GM12878 (cell line): Measurements from ENCODE around the gene GRIN3A. TPM values are rescaled to one million over a fixed set of nuclear protein-coding genes. Genes with fewer than 3 reads are reported as not detected.

Source experiments
- ATAC-seq: fragments of 200-7000 bp; cut with Tn5 transposase; 3 replicates; pipeline ENCODE4 v1.9.1; 2020; ENCODE audit warnings: mild to moderate bottlenecking, moderate library complexity
- BruUV-seq: library from RNA; stranded (reverse); fragments of 400-500 nt; replicated peaks from 2 replicates; lab custom pipeline; 2021; lab: Mats Ljungman, UMichigan
- CTCF ChIA-PET: fragments of 300-600 bp; sonication (Branson Sonifier 250); formaldehyde crosslinking; extraction: SDS; loops from one replicate; lab custom pipeline; 2021; ENCODE audit warnings: inconsistent platforms; lab: Yijun Ruan, JAX
- POLR2A ChIA-PET: fragments of 350-600 bp; formaldehyde crosslinking; extraction: SDS; loops from one replicate; lab custom pipeline; 2021; ENCODE audit warnings: inconsistent platforms; lab: Charles Lee
- RAD21 ChIA-PET: fragments of 300-600 bp; sonication (Branson Sonifier 250); formaldehyde crosslinking; loops from one replicate; lab custom pipeline; 2023; ENCODE audit warnings: antibody characterized with exemption; ENCODE audit not compliant: unreplicated experiment; lab: Charles Lee
- SMC1A ChIA-PET: fragments of 300-600 bp; sonication (Branson Sonifier 250); formaldehyde crosslinking; loops from one replicate; lab custom pipeline; 2023; ENCODE audit not compliant: unreplicated experiment, uncharacterized antibody; lab: Charles Lee
- DNase-seq: peaks from one replicate; pipeline ENCODE4 v3.0.0-alpha.2; 2011; ENCODE audit warnings: low read depth, low spot score
- FAIRE-seq: peaks from 3 replicates; lab custom pipeline; 2011; peaks lifted over from hg19 to GRCh38; lab: Jason Lieb, UNC
- H2AFZ ChIP-seq: 2 replicates; pipeline ENCODE4 v1.6.0; 2011; ENCODE audit warnings: low read depth, low read length, control low read depth; ENCODE audit not compliant: control insufficient read depth
- H3K27ac ChIP-seq: 2 replicates; pipeline ENCODE4 v1.5.1; 2011; ENCODE audit warnings: control low read depth; ENCODE audit not compliant: control insufficient read depth, insufficient read depth
- H3K27me3 ChIP-seq, 2 experiments: replicated peaks in 1 of 2; 2 replicates each; pipeline versions ENCODE4 v1.6.0 to v1.6.1; 2011; ENCODE audit warnings: low read length in 1 of 2; ENCODE audit not compliant: control insufficient read depth in 2 of 2, insufficient read depth in 2 of 2
- H3K36me3 ChIP-seq, 2 experiments: 2 replicates each; pipeline ENCODE4 v1.5.1; 2011; ENCODE audit warnings: low read length in 1 of 2; ENCODE audit not compliant: control insufficient read depth in 2 of 2, insufficient read depth in 2 of 2
- H3K4me1 ChIP-seq: 2 replicates; pipeline ENCODE4 v1.6.1; 2011; ENCODE audit warnings: mild to moderate bottlenecking, low read length, moderate library complexity, mixed read lengths; ENCODE audit not compliant: control insufficient read depth, insufficient read depth
- H3K4me2 ChIP-seq: 2 replicates; pipeline ENCODE4 v1.6.0; 2011; ENCODE audit warnings: control low read depth; ENCODE audit not compliant: control insufficient read depth, insufficient read depth
- H3K4me3 ChIP-seq: fragments of 200-600 bp; sonication (generic); 2 replicates; pipeline ENCODE4 v1.5.1; 2016
- H3K79me2 ChIP-seq: 2 replicates; pipeline ENCODE4 v1.6.0; 2011; ENCODE audit warnings: low read length; ENCODE audit not compliant: control insufficient read depth, insufficient read depth
- H3K9ac ChIP-seq: 2 replicates; pipeline ENCODE4 v1.8.0; 2011; ENCODE audit warnings: low read length, control low read depth, mixed read lengths; ENCODE audit not compliant: control insufficient read depth, insufficient read depth
- H3K9me3 ChIP-seq: replicated peaks from 3 replicates; pipeline ENCODE4 v1.5.1; 2011; ENCODE audit warnings: mild to moderate bottlenecking, low read length; ENCODE audit not compliant: control insufficient read depth, insufficient read depth
- H4K20me1 ChIP-seq: 2 replicates; pipeline ENCODE4 v1.6.0; 2011; ENCODE audit not compliant: control insufficient read depth, insufficient read depth
- BHLHE40 ChIP-seq, 2 experiments: fragments of 450-650 bp in 1 of 2; IDR thresholded peaks; 2 replicates each; pipeline ENCODE4 v1.6.1; 2011 to 2017; ENCODE audit warnings: low read depth in 2 of 2, borderline replicate concordance in 1 of 2, improper control_type of control experiment in 1 of 2, low read length in 1 of 2, mild to moderate bottlenecking in 1 of 2
- CHD4 ChIP-seq: fragments of 200-600 bp; sonication (generic); IDR thresholded peaks from 2 replicates; pipeline ENCODE4 v1.6.1; 2016; ENCODE audit warnings: mild to moderate bottlenecking
- CREB1 ChIP-seq: IDR thresholded peaks from 2 replicates; pipeline ENCODE4 v1.6.1; 2012; ENCODE audit warnings: low read depth, mild to moderate bottlenecking, inconsistent platforms
- IKZF2 ChIP-seq, 2 experiments: fragments of 450-650 bp; IDR thresholded peaks; 2 replicates each; pipeline ENCODE4 v1.6.1; 2017; ENCODE audit warnings: mild to moderate bottlenecking in 2 of 2, moderate library complexity in 2 of 2
- RAD21 ChIP-seq: IDR thresholded peaks from 2 replicates; pipeline ENCODE4 v1.6.1; 2011; ENCODE audit warnings: mild to moderate bottlenecking, low read depth, low read length, moderate library complexity; ENCODE audit not compliant: insufficient read depth
- SMC3 ChIP-seq: IDR thresholded peaks from 2 replicates; pipeline ENCODE4 v1.6.1; 2011; ENCODE audit warnings: low read length, improper control_type of control experiment, borderline replicate concordance
- SREBF2 ChIP-seq: IDR thresholded peaks from 2 replicates; pipeline ENCODE4 v1.6.1; 2012; ENCODE audit warnings: mild to moderate bottlenecking, low read length
- SRF ChIP-seq, 2 experiments: IDR thresholded peaks; 2 replicates each; pipeline ENCODE4 v1.6.1; 2011; ENCODE audit warnings: low read depth in 2 of 2, low read length in 2 of 2, mild to moderate bottlenecking in 1 of 2, moderate library complexity in 1 of 2
- YY1 ChIP-seq: IDR thresholded peaks from 2 replicates; pipeline ENCODE4 v1.6.1; 2011; ENCODE audit warnings: low read depth, mild to moderate bottlenecking, low read length
- ZNF207 ChIP-seq: fragments of 450-650 bp; IDR thresholded peaks from 2 replicates; pipeline ENCODE4 v1.6.1; 2014; ENCODE audit warnings: antibody characterized with exemption, mild to moderate bottlenecking, borderline replicate concordance
- WGBS: methylation state at CpG from one replicate; pipeline ENCODE4 v1.1.6; 2016; ENCODE audit warnings: low lambda C conversion rate; ENCODE audit not compliant: insufficient replicate concordance, insufficient coverage; ENCODE audit errors: missing lambda C conversion rate; 5-methylcytosine and 5-hydroxymethylcytosine counted together
- in situ Hi-C: fragments of 300-500 bp; cut with MboI; formaldehyde crosslinking; loops from 9 replicates; pipeline ENCODE4 v1.14.3; 2018; ENCODE audit warnings: mixed read lengths
- intact Hi-C: fragments of 100-400 bp; cut with micrococcal nuclease; formaldehyde crosslinking; loops from one replicate; pipeline ENCODE4 v1.14.2; 2022; ENCODE audit not compliant: unreplicated experiment
- polyA plus RNA-seq, 11 experiments: library from polyadenylated mRNA; depleted of rRNA in 4 of 11; unstranded in 6 of 11; stranded (reverse) in 5 of 11; fragments of >200 nt; fragmentation: Nextera tagmentation in 4 of 11; fragmentation: Illumina TruSeq in 1 of 11; extraction: Ambion mirVana in 4 of 11; extraction: Trizol in 1 of 11; gene quantifications; 1 replicate in 1 of 11; 2 replicates in 10 of 11; pipeline versions ENCODE4 v1.2.1 to v1.2.3, GENCODE V29; 2011 to 2016; ENCODE audit warnings: inconsistent platforms in 2 of 11, missing spikeins in 2 of 11, low read depth in 1 of 11
- total RNA-seq, 4 experiments: library from RNA; depleted of rRNA in 3 of 4; stranded (reverse); fragments of >200 nt in 3 of 4; fragmentation: Illumina TruSeq in 1 of 4; extraction: Trizol in 1 of 4; gene quantifications; 2 replicates each; pipeline versions ENCODE4 v1.2.1 to v1.2.3, GENCODE V29; 2013 to 2021
- TF ChIP-seq, protein P1 (sequence below): IDR thresholded peaks from 2 replicates; pipeline ENCODE4 v1.6.1; 2011; ENCODE audit warnings: borderline replicate concordance, low read depth, mild to moderate bottlenecking, moderate library complexity, low read length; ENCODE audit not compliant: insufficient read depth, poor library complexity, severe bottlenecking
- TF ChIP-seq, protein P2 (sequence below): fragments of 450-650 bp; IDR thresholded peaks from 2 replicates; pipeline ENCODE4 v1.6.1; 2017; ENCODE audit warnings: mild to moderate bottlenecking, moderate library complexity
- TF ChIP-seq, protein P3 (sequence below): fragments of 450-650 bp; IDR thresholded peaks from 2 replicates; pipeline ENCODE4 v1.6.1; 2017; ENCODE audit warnings: low read depth, mild to moderate bottlenecking, moderate library complexity
- TF ChIP-seq, protein P4 (sequence below): fragments of 450-650 bp; IDR thresholded peaks from 2 replicates; pipeline ENCODE4 v1.6.1; 2017; ENCODE audit warnings: borderline replicate concordance

GRIN3A gene
- total and polyA plus RNA-seq, 10 of the 15 experiments (the other 5 are each of a cell fraction or from before 2014, with no cell fraction given) = 0.03 to 0.05 (median 0.04) TPM; not detected in 7

DNA sequence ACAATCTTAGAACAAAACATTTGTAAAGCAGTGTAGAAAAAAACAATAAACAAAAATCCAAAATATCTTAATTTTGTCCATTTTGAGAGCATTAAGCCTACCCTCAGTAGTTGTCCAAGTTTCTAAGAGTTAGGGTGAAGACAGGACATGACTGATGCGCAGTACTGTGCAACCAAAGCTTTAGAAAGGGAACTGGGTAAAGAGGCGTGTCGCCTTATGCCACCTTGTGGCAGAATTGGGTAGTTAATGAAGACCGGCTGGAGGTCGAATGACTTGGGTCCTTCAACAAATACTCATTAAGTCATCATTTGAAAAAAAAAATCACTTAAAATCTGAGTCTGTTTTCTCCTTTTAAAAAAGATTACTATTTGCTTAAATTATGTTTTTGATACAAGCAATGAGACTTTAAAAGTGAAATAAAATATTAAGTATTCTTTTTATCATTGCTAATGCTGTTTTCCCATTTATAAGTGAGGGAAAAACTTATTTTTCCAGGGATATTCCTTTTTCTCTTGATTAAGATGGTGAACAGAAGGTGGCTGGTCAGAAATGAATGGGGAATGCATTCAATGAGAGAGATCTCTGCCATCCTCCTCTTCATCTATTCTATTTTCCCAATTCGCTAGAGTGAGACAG, 208.3 kb downstream of the GRIN3A start:
- Histone ChIP-seq H3K27me3 (no peaks in the 10 kb centered on the region), H3K4me2 (no peak overlapping the region), H3K9ac (no peak overlapping the region), H3K9me3 (no peaks in the 10 kb centered on the region), H3K36me3 (no peaks in the 10 kb centered on the region), H2AFZ (no peak overlapping the region), H3K4me3 (no peak overlapping the region), H3K79me2 (peaks cover 9% of the 10 kb centered on the region), H3K27ac (no peak overlapping the region), H4K20me1 (no peaks in the 10 kb centered on the region), H3K4me1 (no peaks in the 10 kb centered on the region)
- SMC1A ChIA-PET = interaction anchor here (1.0 to 7.9 kb wide), 6 partner anchors 12 to 130 kb away, joined by 3 to 41 read pairs (median 4); no protein-coding TSS in a partner anchor
- RAD21 ChIA-PET = interaction anchor here (1.1 to 1.6 kb wide), 3 partner anchors 71 to 84 kb away, joined by 3 to 13 read pairs (median 10); no protein-coding TSS in a partner anchor
- FAIRE-seq = peak; percentile 92
- CTCF ChIA-PET = interaction anchor here (0.8 to 16.7 kb wide), 12 partner anchors 10 to 821 kb away, joined by 3 to 228 read pairs (median 4); no protein-coding TSS in a partner anchor
- no TSS peak for BruUV-seq
- DNase-seq = peak; percentile 24
- WGBS = 17% methylated on average over 6 of the region's 6 CpGs
- in situ Hi-C loops = loop anchor here (5.0 kb wide), 2 partner anchors 73 to 133 kb away; partner anchors contain the start of genes MRPL50 and ZNF189
- intact Hi-C loops = loop anchor here (1.0 to 5.0 kb wide), 3 partner anchors 71 to 815 kb away; no protein-coding TSS in a partner anchor
- peak; percentile 67 for ATAC-seq
- POLR2A ChIA-PET = interaction anchor here (1.3 kb wide), 1 partner anchor 131 kb away, joined by 4 read pairs; the partner anchor contains the start of genes MRPL50 and ZNF189
- peak; percentile 70 for TF ChIP-seq RAD21
- no peak for TF ChIP-seq ZNF207
- TF ChIP-seq, protein P1, sequence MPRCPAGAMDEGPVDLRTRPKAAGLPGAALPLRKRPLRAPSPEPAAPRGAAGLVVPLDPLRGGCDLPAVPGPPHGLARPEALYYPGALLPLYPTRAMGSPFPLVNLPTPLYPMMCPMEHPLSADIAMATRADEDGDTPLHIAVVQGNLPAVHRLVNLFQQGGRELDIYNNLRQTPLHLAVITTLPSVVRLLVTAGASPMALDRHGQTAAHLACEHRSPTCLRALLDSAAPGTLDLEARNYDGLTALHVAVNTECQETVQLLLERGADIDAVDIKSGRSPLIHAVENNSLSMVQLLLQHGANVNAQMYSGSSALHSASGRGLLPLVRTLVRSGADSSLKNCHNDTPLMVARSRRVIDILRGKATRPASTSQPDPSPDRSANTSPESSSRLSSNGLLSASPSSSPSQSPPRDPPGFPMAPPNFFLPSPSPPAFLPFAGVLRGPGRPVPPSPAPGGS = no peak
- TF ChIP-seq, protein P2, sequence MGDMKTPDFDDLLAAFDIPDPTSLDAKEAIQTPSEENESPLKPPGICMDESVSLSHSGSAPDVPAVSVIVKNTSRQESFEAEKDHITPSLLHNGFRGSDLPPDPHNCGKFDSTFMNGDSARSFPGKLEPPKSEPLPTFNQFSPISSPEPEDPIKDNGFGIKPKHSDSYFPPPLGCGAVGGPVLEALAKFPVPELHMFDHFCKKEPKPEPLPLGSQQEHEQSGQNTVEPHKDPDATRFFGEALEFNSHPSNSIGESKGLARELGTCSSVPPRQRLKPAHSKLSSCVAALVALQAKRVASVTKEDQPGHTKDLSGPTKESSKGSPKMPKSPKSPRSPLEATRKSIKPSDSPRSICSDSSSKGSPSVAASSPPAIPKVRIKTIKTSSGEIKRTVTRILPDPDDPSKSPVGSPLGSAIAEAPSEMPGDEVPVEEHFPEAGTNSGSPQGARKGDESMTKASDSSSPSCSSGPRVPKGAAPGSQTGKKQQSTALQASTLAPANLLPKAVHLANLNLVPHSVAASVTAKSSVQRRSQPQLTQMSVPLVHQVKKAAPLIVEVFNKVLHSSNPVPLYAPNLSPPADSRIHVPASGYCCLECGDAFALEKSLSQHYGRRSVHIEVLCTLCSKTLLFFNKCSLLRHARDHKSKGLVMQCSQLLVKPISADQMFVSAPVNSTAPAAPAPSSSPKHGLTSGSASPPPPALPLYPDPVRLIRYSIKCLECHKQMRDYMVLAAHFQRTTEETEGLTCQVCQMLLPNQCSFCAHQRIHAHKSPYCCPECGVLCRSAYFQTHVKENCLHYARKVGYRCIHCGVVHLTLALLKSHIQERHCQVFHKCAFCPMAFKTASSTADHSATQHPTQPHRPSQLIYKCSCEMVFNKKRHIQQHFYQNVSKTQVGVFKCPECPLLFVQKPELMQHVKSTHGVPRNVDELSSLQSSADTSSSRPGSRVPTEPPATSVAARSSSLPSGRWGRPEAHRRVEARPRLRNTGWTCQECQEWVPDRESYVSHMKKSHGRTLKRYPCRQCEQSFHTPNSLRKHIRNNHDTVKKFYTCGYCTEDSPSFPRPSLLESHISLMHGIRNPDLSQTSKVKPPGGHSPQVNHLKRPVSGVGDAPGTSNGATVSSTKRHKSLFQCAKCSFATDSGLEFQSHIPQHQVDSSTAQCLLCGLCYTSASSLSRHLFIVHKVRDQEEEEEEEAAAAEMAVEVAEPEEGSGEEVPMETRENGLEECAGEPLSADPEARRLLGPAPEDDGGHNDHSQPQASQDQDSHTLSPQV = no peak
- no peak for TF ChIP-seq SRF (IDR thresholded peaks at IDR 0.05; ENCODE audit: low read depth in 2 of 2, low read length in 2 of 2)
- TF ChIP-seq BHLHE40 (IDR thresholded peaks at IDR 0.05; ENCODE audit: borderline replicate concordance in 1 of 2, low read depth in 2 of 2, low read length in 1 of 2) = no peak
- no peak for TF ChIP-seq IKZF2 (IDR thresholded peaks at IDR 0.05)
- peak; percentile 46; the same call in 1 of the 2 replicates for TF ChIP-seq YY1
- peak; percentile 94 for TF ChIP-seq SMC3
- TF ChIP-seq, protein P3, sequence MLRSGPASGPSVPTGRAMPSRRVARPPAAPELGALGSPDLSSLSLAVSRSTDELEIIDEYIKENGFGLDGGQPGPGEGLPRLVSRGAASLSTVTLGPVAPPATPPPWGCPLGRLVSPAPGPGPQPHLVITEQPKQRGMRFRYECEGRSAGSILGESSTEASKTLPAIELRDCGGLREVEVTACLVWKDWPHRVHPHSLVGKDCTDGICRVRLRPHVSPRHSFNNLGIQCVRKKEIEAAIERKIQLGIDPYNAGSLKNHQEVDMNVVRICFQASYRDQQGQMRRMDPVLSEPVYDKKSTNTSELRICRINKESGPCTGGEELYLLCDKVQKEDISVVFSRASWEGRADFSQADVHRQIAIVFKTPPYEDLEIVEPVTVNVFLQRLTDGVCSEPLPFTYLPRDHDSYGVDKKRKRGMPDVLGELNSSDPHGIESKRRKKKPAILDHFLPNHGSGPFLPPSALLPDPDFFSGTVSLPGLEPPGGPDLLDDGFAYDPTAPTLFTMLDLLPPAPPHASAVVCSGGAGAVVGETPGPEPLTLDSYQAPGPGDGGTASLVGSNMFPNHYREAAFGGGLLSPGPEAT = no peak
- no peak for TF ChIP-seq CHD4
- TF ChIP-seq, protein P4, sequence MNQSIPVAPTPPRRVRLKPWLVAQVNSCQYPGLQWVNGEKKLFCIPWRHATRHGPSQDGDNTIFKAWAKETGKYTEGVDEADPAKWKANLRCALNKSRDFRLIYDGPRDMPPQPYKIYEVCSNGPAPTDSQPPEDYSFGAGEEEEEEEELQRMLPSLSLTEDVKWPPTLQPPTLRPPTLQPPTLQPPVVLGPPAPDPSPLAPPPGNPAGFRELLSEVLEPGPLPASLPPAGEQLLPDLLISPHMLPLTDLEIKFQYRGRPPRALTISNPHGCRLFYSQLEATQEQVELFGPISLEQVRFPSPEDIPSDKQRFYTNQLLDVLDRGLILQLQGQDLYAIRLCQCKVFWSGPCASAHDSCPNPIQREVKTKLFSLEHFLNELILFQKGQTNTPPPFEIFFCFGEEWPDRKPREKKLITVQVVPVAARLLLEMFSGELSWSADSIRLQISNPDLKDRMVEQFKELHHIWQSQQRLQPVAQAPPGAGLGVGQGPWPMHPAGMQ = no peak
- no peak for TF ChIP-seq SREBF2
- no peak for TF ChIP-seq CREB1
